Vagina (tissue), 2 donors: ENCODE data around the gene C10orf90.

ENCODE experiments used
- POLR2A ChIP-seq, 2 donors: fragments of 450-650 bp; IDR thresholded peaks; one replicate each; pipeline ENCODE4 v1.6.1; 2017; ENCODE audit warnings: antibody characterized with exemption in 2 of 2, mild to moderate bottlenecking in 2 of 2, moderate library complexity in 2 of 2
- POLR2AphosphoS5 ChIP-seq, 2 donors: sonication (generic); formaldehyde crosslinking; IDR thresholded peaks; one replicate each; pipeline ENCODE4 v1.9.0; 2017; ENCODE audit warnings: antibody characterized with exemption in 2 of 2, mild to moderate bottlenecking in 2 of 2, low read depth in 1 of 2; ENCODE audit not compliant: insufficient read depth in 1 of 2
- TF ChIP-seq, protein P1 (sequence below), 3 experiments: fragments of 450-650 bp in 2 of 3; fragments of 200-600 bp in 1 of 3; sonication (generic) in 1 of 3; IDR thresholded peaks; one replicate each; pipeline ENCODE4 v1.5.1; 2017 to 2019; ENCODE audit warnings: antibody characterized with exemption in 3 of 3, mild to moderate bottlenecking in 2 of 3, moderate library complexity in 2 of 3

GRCh38 chr10:126583552-126584200 is 86.8 kb downstream of the C10orf90 start:
- TF ChIP-seq, protein P1, sequence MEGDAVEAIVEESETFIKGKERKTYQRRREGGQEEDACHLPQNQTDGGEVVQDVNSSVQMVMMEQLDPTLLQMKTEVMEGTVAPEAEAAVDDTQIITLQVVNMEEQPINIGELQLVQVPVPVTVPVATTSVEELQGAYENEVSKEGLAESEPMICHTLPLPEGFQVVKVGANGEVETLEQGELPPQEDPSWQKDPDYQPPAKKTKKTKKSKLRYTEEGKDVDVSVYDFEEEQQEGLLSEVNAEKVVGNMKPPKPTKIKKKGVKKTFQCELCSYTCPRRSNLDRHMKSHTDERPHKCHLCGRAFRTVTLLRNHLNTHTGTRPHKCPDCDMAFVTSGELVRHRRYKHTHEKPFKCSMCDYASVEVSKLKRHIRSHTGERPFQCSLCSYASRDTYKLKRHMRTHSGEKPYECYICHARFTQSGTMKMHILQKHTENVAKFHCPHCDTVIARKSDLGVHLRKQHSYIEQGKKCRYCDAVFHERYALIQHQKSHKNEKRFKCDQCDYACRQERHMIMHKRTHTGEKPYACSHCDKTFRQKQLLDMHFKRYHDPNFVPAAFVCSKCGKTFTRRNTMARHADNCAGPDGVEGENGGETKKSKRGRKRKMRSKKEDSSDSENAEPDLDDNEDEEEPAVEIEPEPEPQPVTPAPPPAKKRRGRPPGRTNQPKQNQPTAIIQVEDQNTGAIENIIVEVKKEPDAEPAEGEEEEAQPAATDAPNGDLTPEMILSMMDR (IDR thresholded peaks at IDR 0.05), result no peak
- no peak for TF ChIP-seq POLR2AphosphoS5 (IDR thresholded peaks at IDR 0.05; ENCODE audit: insufficient read depth in 1 of 2, low read depth in 1 of 2)
- no peak for TF ChIP-seq POLR2A (IDR thresholded peaks at IDR 0.05)
